ENCODE data around the gene CCDC93. TPM values are rescaled to one million over a fixed set of nuclear protein-coding genes. Genes with fewer than 3 reads are reported as not detected.

The CCDC93 gene
- total RNA-seq: 37.8 TPM
- long read RNA-seq, full-length matches to known transcripts: 8 of 28 reads
- long read RNA-seq, partial matches to known transcripts: 5 of 28 reads
- long read RNA-seq, other reads (novel, unspliced or antisense): 15 of 28 reads

- Histone ChIP-seq H3K27me3 (no peaks in the 10 kb centered on the region), H3K27ac (peak within 1 kb of the TSS; percentile 92), H3K4me1 (peaks cover 29% of the 10 kb centered on the region), H3K36me3 (no peaks in the 10 kb centered on the region), H3K4me3 (peak within 1 kb of the TSS; percentile 100), H3K9me3 (no peaks in the 10 kb centered on the region)
- peak; percentile 94 for DNase-seq
- ATAC-seq: peak; percentile 95
- intact Hi-C loops (cut with DNase I): no loop called here
- no peak for TF ChIP-seq CTCF (IDR thresholded peaks at IDR 0.05)
These were observed at the start of gene CCDC93 for GRCh38 chr2:118013724-118014491. TSS of gene CCDC93 (minus strand) at chr2:118014070. CDS start at chr2:118013995, 75 bp downstream.

GRCh38 chr2:118062669-118063068 is 48.8 kb upstream of the CCDC93 start:
- Histone ChIP-seq H3K9me3 (no peaks in the 10 kb centered on the region), H3K27ac (no peak overlapping the region), H3K4me1 (no peaks in the 10 kb centered on the region), H3K4me3 (no peak overlapping the region), H3K27me3 (peaks cover 7% of the 10 kb centered on the region), H3K36me3 (no peaks in the 10 kb centered on the region)
- intact Hi-C loops (cut with DNase I): no loop called here
- no peak for ATAC-seq
- TF ChIP-seq CTCF (IDR thresholded peaks at IDR 0.05): no peak
- DNase-seq: no peak

- TF ChIP-seq CTCF (IDR thresholded peaks at IDR 0.05): no peak
These were observed 48.2 kb upstream of the CCDC93 start for GRCh38 chr2:118062048-118062447.

GRCh38 chr2:118061135-118061955 is 47.5 kb upstream of the CCDC93 start:
- Histone ChIP-seq H3K27me3 (peaks cover 7% of the 10 kb centered on the region), H3K9me3 (no peaks in the 10 kb centered on the region), H3K4me1 (no peaks in the 10 kb centered on the region), H3K36me3 (no peaks in the 10 kb centered on the region), H3K4me3 (no peak overlapping the region), H3K27ac (no peak overlapping the region)
- DNase-seq (no peak), ATAC-seq (peak; percentile 94)
- TF ChIP-seq CTCF (IDR thresholded peaks at IDR 0.05): peak; percentile 36
- intact Hi-C loops (cut with DNase I): no loop called here

More at GRCh38 chr2:118062048-118062447, 48.2 kb upstream of the CCDC93 start:
- no peak for DNase-seq
- intact Hi-C loops (cut with DNase I): no loop called here
- no peak for ATAC-seq
- Histone ChIP-seq H3K4me3 (no peak overlapping the region), H3K4me1 (no peaks in the 10 kb centered on the region), H3K27me3 (peaks cover 7% of the 10 kb centered on the region), H3K9me3 (no peaks in the 10 kb centered on the region), H3K36me3 (no peaks in the 10 kb centered on the region), H3K27ac (no peak overlapping the region)

GRCh38 chr2:118059919-118060478 is 46.1 kb upstream of the CCDC93 start:
- no peak overlapping the region for H3K4me3 ChIP-seq
- ATAC-seq (peak; percentile 29), DNase-seq (no peak)
- TF ChIP-seq CTCF (IDR thresholded peaks at IDR 0.05): no peak
- no peaks in the 10 kb centered on the region for H3K36me3 ChIP-seq
- H3K9me3 ChIP-seq: no peaks in the 10 kb centered on the region
- H3K27me3 ChIP-seq: peaks cover 7% of the 10 kb centered on the region
- no peak overlapping the region for H3K27ac ChIP-seq
- intact Hi-C loops (cut with DNase I): no loop called here
- no peaks in the 10 kb centered on the region for H3K4me1 ChIP-seq
